ENCODE results near the gene OIT3. TPM values are rescaled to one million over a fixed set of nuclear protein-coding genes. Genes with fewer than 3 reads are reported as not detected.

OIT3 gene
- total RNA-seq, 1 experiment from 2014 or later: not detected

DNA sequence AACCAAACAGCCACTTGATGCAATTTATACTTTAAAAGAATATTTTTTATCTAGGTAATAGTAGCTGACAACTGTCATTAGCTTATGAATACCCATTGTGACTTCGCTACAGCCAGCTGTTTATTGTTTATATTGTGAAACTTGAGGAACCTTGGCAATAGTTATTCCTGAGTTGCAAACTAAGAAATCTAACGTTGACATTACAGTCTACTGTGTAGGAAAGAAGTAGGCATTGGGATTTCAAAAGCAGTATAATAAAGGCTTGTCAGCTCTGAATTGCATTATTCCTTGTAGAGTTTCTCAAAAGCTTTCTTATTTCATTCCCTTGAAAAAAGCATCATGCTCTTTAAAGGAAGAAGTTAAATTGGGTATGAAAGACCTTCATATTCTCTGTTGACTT, 42.7 kb upstream of the OIT3 start:
- Mint-ChIP-seq H3K27ac (ENCODE audit: unreplicated experiment) (no peak overlapping the region), H3K36me3 (ENCODE audit: insufficient read depth, unreplicated experiment) (peaks cover 10% of the 10 kb centered on the region), H3K27me3 (ENCODE audit: insufficient read depth, unreplicated experiment) (no peaks in the 10 kb centered on the region), H3K9me3 (ENCODE audit: unreplicated experiment) (peaks cover 10% of the 10 kb centered on the region), H3K4me1 (ENCODE audit: low read depth, unreplicated experiment) (no peaks in the 10 kb centered on the region), H3K4me3 (ENCODE audit: unreplicated experiment) (no peak overlapping the region)
- Histone ChIP-seq H3K9me3 (peaks cover 15% of the 10 kb centered on the region; the same call in 1 of the 2 replicates), H3K36me3 (ENCODE audit: control insufficient read depth, insufficient read depth, low read length) (no peaks in the 10 kb centered on the region), H3K4me1 (no peaks in the 10 kb centered on the region), H3K4me3 (ENCODE audit: low read depth, low read length) (no peak overlapping the region), H3K27me3 (replicated peaks; ENCODE audit: control insufficient read depth, insufficient read depth, low read length) (no peaks in the 10 kb centered on the region)
- DNase-seq: no peak
- TF ChIP-seq, protein P1, sequence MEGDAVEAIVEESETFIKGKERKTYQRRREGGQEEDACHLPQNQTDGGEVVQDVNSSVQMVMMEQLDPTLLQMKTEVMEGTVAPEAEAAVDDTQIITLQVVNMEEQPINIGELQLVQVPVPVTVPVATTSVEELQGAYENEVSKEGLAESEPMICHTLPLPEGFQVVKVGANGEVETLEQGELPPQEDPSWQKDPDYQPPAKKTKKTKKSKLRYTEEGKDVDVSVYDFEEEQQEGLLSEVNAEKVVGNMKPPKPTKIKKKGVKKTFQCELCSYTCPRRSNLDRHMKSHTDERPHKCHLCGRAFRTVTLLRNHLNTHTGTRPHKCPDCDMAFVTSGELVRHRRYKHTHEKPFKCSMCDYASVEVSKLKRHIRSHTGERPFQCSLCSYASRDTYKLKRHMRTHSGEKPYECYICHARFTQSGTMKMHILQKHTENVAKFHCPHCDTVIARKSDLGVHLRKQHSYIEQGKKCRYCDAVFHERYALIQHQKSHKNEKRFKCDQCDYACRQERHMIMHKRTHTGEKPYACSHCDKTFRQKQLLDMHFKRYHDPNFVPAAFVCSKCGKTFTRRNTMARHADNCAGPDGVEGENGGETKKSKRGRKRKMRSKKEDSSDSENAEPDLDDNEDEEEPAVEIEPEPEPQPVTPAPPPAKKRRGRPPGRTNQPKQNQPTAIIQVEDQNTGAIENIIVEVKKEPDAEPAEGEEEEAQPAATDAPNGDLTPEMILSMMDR (IDR thresholded peaks at IDR 0.05; ENCODE audit: insufficient read depth in 1 of 2, low read depth in 1 of 2, low read length in 1 of 2, severe bottlenecking in 1 of 2, unreplicated experiment in 1 of 2): no peak
- intact Hi-C loops (cut with micrococcal nuclease; ENCODE audit: unreplicated experiment): no loop called here
- CTCF ChIA-PET: no interaction called here
- POLR2A ChIA-PET: interaction anchor here (0.6 kb wide), 1 partner anchor 167 kb away, joined by 3 read pairs; no protein-coding TSS in a partner anchor
- BruUV-seq (replicated peaks): no TSS peak

DNA sequence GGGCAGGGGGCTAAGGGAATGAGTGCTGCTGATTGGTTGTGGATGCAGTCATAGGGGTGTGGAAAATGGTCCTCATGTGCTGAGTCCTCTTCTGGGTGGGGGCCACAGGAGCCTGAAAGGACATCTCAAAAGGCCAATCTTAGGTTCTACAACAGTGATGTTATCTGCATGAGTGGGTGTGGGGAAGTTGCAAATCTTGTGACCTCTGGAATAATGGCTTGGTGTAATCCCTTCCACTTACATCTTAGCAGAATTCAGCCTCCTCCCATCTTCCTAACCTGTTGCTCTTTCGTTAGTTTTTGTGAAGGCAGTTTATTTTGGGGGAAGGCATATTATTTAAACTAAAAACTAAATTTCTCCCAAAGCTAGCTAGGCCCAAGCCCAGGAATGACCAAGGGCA, 42.0 kb upstream of the OIT3 start:
- Histone ChIP-seq H3K9me3 (peaks cover 15% of the 10 kb centered on the region; the same call in 1 of the 2 replicates), H3K27me3 (replicated peaks; ENCODE audit: control insufficient read depth, insufficient read depth, low read length) (no peaks in the 10 kb centered on the region), H3K4me3 (ENCODE audit: low read depth, low read length) (no peak overlapping the region), H3K4me1 (no peaks in the 10 kb centered on the region), H3K36me3 (ENCODE audit: control insufficient read depth, insufficient read depth, low read length) (no peaks in the 10 kb centered on the region)
- Mint-ChIP-seq H3K4me3 (ENCODE audit: unreplicated experiment) (no peak overlapping the region), H3K9me3 (ENCODE audit: unreplicated experiment) (peaks cover 10% of the 10 kb centered on the region), H3K27me3 (ENCODE audit: insufficient read depth, unreplicated experiment) (no peaks in the 10 kb centered on the region), H3K36me3 (ENCODE audit: insufficient read depth, unreplicated experiment) (peaks cover 10% of the 10 kb centered on the region), H3K4me1 (ENCODE audit: low read depth, unreplicated experiment) (no peaks in the 10 kb centered on the region), H3K27ac (ENCODE audit: unreplicated experiment) (no peak overlapping the region)
- intact Hi-C loops (cut with micrococcal nuclease; ENCODE audit: unreplicated experiment): no loop called here
- TF ChIP-seq, protein P1 (IDR thresholded peaks at IDR 0.05; ENCODE audit: insufficient read depth in 1 of 2, low read depth in 1 of 2, low read length in 1 of 2, severe bottlenecking in 1 of 2, unreplicated experiment in 1 of 2): no peak
- DNase-seq: no peak
- ChIA-PET CTCF (no interaction called here), POLR2A (no interaction called here)
- BruUV-seq (replicated peaks): no TSS peak

DNA sequence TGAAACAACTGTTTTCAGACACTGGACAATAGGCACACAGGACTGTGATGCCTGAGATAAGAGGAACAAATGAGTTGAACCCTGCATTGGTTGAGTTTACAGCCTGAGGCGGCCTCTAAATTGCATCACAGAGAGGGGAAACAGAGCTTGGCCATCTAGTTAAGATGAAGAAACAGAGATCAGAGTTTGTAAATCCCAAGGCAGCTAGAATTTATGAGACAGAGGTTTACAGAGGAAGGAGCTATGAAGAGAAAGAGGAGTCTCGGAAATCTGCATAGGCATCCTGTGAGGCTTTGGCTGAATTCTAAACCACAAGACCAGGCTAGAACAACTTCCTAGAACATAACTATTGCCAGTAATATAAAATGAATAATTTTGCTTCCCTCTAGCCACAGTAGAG, 41.0 kb upstream of the OIT3 start:
- intact Hi-C loops (cut with micrococcal nuclease; ENCODE audit: unreplicated experiment): no loop called here
- Histone ChIP-seq H3K36me3 (ENCODE audit: control insufficient read depth, insufficient read depth, low read length) (no peaks in the 10 kb centered on the region), H3K4me3 (ENCODE audit: low read depth, low read length) (no peak overlapping the region), H3K4me1 (no peaks in the 10 kb centered on the region), H3K9me3 (peaks cover 15% of the 10 kb centered on the region; the same call in 1 of the 2 replicates), H3K27me3 (replicated peaks; ENCODE audit: control insufficient read depth, insufficient read depth, low read length) (no peaks in the 10 kb centered on the region)
- no TSS peak for BruUV-seq (replicated peaks)
- POLR2A ChIA-PET: no interaction called here
- CTCF ChIA-PET: interaction anchor here (0.6 kb wide), 1 partner anchor 247 kb away, joined by 3 read pairs; no protein-coding TSS in a partner anchor
- H3K27me3 Mint-ChIP-seq (ENCODE audit: insufficient read depth, unreplicated experiment): no peaks in the 10 kb centered on the region
- peaks cover 10% of the 10 kb centered on the region for H3K36me3 Mint-ChIP-seq (ENCODE audit: insufficient read depth, unreplicated experiment)
- no peak overlapping the region for H3K4me3 Mint-ChIP-seq (ENCODE audit: unreplicated experiment)
- TF ChIP-seq, protein P1 (IDR thresholded peaks at IDR 0.05; ENCODE audit: insufficient read depth in 1 of 2, low read depth in 1 of 2, low read length in 1 of 2, severe bottlenecking in 1 of 2, unreplicated experiment in 1 of 2): no peak
- no peak for DNase-seq
- no peak overlapping the region for H3K27ac Mint-ChIP-seq (ENCODE audit: unreplicated experiment)
- H3K9me3 Mint-ChIP-seq (ENCODE audit: unreplicated experiment): peaks cover 10% of the 10 kb centered on the region
- no peaks in the 10 kb centered on the region for H3K4me1 Mint-ChIP-seq (ENCODE audit: low read depth, unreplicated experiment)

All from Caco-2 (cell line).